ENCODE data around the gene SP140.

Gene SP140

DNA sequence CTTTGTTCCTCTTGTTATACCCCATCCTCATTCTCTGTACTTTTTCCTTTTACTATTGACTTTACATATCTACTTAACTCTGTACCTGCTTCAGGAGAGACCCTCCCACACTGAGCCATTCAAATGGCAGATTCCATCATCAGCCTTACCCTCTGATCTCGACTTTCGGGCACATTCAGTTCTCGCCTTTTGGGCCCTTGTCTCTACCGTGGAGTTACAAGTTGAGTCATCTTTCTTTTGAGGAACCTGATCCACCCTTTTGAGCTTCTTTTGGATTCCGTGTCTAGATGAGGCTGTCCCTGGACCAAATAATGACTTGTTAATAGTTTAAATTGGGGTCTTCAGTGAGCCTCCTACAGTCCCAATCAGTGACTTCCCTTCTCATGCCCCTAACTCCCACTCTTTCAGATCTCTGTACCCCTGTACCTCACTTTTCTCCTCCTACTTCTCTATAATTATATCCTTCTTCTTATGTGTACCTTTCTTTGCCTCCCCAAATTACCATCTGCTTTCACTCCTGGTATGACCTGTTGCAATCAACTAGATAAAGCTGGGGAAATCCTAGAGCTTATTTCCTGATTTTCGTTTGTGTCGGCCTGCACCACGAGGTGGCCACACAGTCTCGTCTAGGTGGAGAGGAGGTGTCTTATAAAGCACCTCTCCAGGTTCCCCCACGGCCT lies 23.0 kb upstream of the SP140 start:
- TF ChIP-seq, protein P1, sequence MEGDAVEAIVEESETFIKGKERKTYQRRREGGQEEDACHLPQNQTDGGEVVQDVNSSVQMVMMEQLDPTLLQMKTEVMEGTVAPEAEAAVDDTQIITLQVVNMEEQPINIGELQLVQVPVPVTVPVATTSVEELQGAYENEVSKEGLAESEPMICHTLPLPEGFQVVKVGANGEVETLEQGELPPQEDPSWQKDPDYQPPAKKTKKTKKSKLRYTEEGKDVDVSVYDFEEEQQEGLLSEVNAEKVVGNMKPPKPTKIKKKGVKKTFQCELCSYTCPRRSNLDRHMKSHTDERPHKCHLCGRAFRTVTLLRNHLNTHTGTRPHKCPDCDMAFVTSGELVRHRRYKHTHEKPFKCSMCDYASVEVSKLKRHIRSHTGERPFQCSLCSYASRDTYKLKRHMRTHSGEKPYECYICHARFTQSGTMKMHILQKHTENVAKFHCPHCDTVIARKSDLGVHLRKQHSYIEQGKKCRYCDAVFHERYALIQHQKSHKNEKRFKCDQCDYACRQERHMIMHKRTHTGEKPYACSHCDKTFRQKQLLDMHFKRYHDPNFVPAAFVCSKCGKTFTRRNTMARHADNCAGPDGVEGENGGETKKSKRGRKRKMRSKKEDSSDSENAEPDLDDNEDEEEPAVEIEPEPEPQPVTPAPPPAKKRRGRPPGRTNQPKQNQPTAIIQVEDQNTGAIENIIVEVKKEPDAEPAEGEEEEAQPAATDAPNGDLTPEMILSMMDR (IDR thresholded peaks at IDR 0.05; ENCODE audit: borderline replicate concordance, insufficient read depth, low read depth, low read length), result peak; percentile 36; the same call in 1 of the 2 replicates
- no peak overlapping the region for H3K4me3 ChIP-seq (ENCODE audit: low read depth, low read length)

DNA sequence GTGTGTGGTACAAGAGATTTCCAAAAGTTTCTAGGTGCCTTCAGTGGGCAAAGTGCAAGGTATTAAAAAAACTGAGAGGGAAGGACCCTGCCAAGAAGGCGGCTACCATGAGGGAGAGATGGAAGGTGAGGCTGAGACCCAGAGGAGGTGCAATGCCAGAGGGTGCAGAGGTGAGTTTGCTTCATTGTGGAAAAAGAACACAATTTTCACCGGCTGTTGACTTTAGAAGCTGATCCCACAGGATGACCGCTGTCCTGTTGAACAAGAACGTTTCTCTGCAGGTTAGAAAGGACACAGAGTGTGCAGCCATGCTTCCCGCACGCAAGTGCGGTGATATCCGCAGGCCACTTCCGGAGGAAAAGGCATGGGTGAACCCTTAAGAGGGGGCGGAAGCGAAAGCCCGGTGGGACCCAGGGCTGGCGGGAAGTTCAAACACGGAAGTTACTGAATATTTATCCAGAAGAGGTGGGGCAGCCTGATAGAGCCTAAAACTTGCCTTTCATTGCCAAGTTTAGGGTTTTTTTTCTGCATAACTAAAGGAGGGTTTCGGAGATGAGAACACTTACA lies 22.3 kb upstream of the SP140 start:
- H3K4me3 ChIP-seq (ENCODE audit: low read depth, low read length), result no peak overlapping the region
- TF ChIP-seq, protein P1 (IDR thresholded peaks at IDR 0.05; ENCODE audit: borderline replicate concordance, insufficient read depth, low read depth, low read length), result no peak

DNA sequence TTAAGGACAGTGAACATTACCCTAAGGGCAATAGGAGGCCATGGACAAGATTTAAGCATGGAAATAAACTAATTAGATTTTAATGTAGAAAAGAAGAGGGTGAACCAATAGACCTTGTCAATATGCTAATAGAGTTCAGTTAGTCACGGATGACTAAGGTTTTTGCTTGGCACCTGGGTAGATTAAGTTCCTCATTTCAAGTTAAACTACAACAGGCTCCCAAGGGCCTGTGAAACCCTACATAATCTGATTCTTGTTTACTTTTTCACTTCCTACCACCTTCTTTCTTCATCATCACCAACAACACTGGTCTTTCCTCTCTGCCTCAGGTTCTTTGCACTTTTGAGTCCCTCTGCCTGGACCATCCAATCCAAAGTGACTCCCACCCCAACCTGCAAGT lies 20.5 kb upstream of the SP140 start:
- H3K4me3 ChIP-seq (ENCODE audit: low read depth, low read length), result no peak overlapping the region
- TF ChIP-seq, protein P1 (IDR thresholded peaks at IDR 0.05; ENCODE audit: borderline replicate concordance, insufficient read depth, low read depth, low read length), result no peak

DNA sequence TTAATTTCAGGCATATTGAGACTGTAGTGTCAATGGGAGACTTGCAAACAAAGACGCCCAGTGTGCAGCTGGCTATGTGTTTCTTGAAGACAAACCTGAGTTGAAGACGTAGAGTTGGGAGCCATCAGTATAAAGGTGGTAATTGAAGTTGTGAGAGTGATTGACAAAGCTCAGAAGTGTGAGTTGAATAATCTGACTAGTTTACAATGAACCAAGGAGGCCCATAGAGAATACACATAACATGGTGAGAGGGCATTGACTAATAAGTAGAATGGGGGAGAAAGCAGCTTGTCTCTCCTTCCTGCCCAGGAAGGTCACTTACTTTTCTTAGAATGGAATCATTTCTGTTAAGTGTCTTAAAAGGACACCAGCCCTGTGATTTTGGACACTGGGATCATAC lies 19.8 kb upstream of the SP140 start:
- no peak overlapping the region for H3K4me3 ChIP-seq (ENCODE audit: low read depth, low read length)
- TF ChIP-seq, protein P1 (IDR thresholded peaks at IDR 0.05; ENCODE audit: borderline replicate concordance, insufficient read depth, low read depth, low read length), result no peak

DNA sequence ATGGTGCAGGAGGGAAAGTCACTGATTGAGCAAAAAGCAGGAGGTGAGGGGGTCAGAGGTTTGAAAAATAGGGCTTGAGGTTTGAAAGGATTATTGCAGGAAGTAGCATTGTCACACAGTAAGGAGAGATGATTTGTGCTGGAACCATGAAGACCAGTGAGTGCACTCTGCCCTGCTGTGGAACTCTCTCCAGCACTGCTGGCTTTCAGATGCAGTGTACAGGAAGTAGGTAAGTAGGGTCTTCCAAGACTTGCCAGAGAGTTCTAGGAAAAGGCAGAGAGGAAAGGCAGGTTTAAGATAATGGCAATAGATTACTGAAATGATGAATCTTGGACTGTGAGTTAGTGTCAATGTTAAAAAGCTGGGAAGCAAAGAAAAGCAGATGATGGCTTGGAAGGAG lies 17.0 kb upstream of the SP140 start:
- TF ChIP-seq, protein P1 (IDR thresholded peaks at IDR 0.05; ENCODE audit: borderline replicate concordance, insufficient read depth, low read depth, low read length), result no peak
- H3K4me3 ChIP-seq (ENCODE audit: low read depth, low read length), result no peak overlapping the region

DNA sequence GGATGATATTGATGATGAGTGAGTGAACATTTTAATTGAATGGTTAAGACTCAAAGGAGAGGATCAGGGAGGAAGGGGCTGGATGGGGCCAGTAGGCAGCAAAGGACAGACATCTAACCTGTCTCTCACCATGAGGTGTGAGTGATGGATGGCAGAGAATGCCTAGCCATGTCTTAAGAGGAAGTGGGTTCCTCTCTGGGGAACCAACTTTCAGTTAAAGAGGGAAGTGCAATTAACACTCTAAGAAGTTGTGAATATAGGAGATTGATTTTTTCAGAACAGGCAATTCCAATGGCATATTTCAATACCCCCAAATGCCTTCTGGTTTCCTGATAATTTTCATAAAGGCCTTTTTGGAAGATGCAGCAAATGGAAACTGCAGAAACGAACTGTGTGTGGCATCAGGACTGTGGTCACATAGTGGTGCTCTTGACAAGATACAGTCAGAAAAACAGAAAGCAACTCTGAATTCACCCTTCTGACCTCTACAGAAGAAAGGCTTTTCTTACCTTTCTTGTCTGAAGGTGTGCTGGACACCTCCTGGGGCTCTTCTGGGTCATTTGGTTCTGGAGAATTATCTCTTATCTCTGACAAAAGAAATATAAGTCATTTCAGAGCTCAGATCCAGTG lies 16.0 kb upstream of the SP140 start:
- TF ChIP-seq, protein P1 (IDR thresholded peaks at IDR 0.05; ENCODE audit: borderline replicate concordance, insufficient read depth, low read depth, low read length), result no peak
- H3K4me3 ChIP-seq (ENCODE audit: low read depth, low read length), result no peak overlapping the region

DNA sequence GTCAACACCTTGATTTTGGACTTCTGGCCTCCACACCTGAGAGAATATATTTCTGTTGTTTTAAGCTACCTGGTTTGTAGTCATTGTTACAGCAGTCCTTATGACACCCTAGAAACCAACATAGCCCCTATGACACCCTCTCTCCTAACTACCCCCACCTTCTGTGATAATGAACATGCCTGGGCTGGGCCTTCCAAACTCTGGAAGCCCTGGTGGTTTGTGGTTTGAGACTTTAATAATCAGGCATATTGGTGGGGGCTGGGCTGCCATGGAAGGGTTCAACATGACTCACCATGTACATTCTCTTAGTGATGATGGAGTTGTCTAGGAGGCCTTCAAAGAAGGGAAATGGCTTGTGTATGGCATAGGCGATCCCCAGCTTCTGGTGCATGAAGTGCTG lies 9.0 kb upstream of the SP140 start:
- TF ChIP-seq, protein P1 (IDR thresholded peaks at IDR 0.05; ENCODE audit: borderline replicate concordance, insufficient read depth, low read depth, low read length), result no peak
- H3K4me3 ChIP-seq (ENCODE audit: low read depth, low read length), result no peak overlapping the region
